NCI-H2227 treated with DMSO at 0.1 percent for 48 hours (cell line): ENCODE results near the gene LRWD1.
"Not testable (repeated sequence)": the region's sequence is repeated elsewhere in the genome, so short reads cannot be mapped to it uniquely, and the experiment has no call there.

Source experiments
- DNase-seq: peaks from one replicate; lab custom pipeline; 2025; lab: John Stamatoyannopoulos, UW

LRWD1 gene

DNA sequence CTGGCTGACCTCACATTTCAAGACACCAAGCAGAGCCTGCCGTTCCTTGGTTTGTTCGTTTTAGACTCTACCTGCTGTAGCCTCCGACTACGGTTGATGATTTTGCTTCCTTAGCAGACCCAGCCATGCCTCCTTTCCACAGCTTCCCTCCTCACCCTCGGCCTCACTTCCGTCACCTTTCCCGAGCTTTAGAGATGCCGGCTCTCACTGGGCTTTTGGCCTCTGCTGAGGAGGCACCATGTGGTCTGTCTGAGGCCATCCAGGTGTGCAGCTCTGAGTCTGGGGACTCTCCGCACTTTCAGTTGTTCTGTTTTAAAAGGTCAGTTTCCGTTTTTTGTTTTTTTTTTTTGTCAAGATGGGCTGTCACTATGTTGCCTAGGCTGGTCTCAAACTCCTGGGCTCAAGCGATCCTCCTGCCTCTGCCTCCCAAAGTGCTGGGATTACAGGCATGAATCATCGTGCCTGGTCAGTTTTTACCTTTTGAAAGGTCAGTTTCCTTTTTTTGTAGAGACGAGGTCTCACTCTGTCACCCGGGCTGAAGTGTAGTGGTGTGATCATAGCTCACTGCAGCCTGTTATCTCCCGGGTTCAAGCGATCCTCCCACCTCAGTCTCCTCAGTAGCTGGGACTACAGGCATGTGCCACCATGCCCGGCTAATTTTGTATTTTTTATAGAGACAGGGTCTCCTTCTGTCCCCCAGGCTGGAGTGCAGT, 19.7 kb upstream of the LRWD1 start:
- DNase-seq, result no peak

DNA sequence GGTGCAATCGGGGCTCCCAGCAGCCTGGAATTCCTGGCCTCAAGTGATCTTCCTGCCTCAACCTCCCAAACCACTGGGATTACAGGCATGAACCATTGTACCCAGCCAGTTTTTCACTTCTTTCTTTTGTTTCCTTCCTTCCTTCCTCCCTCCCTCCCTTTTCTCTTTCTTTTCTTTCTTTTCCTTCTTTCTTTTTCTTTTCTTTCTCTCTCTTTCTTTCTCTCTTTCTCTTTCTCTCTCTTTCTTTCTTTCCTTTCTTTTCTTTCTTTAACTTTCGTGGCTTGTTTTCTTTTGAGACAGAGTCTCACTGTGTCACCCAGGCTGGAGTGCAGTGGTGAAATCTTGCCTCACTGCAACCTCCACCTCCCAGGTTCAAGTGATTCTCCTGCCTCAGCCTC, 19.1 kb upstream of the LRWD1 start:
- no peak for DNase-seq

DNA sequence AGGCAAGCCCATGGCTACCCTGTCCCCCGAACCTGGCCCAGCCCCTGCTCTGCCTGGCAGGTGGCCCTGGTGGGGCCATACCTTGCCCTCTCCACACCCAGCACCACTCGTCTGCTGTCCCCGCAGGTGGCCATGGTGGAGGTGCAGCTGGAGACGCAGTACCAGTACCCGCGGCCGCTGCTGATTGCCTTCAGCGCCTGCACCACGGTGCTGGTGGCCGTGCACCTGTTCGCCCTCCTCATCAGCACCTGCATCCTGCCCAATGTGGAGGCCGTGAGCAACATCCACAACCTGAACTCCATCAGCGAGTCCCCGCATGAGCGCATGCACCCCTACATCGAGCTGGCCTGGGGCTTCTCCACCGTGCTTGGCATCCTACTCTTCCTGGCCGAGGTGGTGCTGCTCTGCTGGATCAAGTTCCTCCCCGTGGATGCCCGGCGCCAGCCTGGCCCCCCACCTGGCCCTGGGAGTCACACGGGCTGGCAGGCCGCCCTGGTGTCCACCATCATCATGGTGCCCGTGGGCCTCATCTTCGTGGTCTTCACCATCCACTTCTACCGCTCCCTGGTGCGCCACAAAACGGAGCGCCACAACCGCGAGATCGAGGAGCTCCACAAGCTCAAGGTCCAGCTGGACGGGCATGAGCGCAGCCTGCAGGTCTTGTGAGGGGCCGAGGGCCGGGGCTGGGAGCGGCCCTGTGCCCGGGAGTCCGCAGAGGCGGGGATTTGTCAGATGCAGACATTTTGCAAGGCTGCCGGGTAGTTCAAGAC, 18.2 kb upstream of the LRWD1 start:
- no peak for DNase-seq

DNA sequence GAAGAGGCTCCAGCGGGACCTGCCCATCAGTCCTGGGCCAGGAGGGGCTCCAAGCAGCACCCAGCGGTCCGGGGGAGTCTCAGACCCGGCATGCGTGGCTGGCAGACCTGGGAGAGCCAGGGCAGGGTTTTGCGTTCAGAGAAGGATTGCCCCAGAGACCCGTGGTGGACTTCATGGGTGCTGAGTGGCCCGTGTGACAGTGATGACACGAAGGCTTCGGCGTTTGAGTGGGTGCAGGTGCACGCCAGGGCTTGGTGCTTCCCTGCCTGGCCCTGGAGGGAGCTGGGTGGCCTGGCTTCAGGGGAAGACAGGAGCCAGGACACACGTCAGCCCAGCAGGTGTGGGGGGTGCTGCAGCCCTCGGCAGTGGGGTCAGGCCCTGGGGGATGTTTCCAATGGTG, 17.5 kb upstream of the LRWD1 start:
- no peak for DNase-seq

DNA sequence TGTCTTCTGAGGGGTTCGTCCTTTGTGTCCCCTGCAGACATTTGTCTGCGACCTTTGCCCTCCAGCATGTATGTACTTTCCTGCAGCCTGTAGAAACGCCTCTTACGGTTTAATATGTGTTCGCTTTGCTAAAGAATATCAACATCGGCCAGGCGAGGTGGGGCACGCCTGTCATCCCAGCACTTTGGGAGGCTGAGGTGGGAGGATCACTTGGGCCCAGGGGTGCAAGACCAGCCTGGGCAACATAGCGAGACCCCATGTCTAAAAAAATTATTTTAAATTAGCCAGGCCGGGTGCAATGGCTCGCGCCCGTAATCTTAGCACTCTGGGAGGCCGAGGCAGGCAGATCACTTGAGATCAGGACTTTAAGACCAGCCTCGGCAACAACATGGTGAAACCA, 15.6 kb upstream of the LRWD1 start:
- DNase-seq, result no peak

DNA sequence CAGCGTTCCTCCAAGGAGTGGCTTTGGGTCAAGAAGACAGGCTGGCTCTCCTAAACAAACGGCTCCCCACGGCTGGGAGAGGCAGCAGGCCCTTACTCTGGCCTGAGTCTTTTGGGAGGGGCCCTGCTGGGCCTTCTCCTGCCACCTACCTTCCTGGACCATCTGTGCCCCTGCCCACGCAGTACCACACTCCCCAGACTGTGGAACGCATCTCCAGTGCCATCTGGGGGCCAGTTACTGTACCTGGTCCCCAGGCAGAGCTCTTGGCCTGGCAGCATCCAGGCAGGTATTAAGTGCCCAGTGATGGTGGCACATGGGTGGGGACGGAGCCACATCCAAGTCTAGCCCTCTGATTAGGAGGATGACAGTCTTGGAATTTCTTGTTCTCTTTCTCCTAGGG, 14.5 kb upstream of the LRWD1 start:
- DNase-seq, result no peak

DNA sequence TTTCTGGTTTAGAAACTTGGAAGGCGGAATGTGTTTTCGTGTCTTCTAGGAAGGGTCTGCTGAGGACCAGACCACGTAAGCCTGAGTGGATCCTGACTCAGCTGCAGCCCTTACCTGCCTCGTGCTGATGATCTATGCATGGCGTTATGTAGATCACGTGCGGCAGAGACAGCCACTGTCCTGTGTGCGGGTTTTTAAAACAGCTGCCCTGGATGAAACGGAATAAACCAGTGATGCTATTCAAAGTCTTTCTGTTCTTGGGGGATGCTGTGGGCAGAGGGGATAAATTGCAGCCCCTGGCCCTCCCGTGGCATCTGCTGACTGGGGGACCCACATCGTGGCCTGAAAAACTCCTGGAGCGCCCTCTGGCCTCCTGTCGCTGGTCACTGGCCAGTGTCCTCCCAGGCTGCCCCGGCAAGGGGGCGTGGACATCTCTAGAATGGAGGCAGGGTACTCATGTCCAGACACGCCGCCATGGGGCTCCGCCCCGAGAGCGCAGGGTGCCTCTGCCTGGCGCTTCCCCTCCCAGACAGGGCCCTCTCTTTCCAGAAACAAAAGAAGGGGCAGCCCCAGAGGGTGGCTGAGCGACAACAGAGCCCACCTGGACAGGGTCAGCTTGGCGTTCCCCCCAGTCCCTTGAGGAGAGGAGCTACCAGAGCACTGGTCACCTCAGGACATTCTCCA, 13.3 kb upstream of the LRWD1 start:
- peak; percentile 50 for DNase-seq

DNA sequence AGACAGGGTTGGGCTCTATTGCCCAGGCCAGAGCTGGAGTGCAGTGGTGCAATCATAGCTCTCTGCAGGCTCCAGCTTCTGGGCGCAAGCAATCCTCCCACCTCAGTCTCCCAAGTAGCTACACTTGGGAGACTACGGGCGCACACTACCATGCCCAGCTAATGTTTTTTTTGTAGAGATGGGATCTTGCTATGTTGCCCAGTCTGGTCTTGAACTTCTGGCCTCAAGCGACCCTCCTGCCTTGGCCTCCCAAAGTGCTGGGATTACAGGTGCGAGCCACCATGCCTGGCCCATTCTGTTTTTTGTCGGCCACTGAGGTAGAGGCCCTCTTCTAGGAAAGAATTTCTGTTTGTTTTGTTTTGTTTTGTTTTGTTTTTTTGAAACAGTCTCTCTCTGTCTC, 12.3 kb upstream of the LRWD1 start:
- DNase-seq, result no peak

DNA sequence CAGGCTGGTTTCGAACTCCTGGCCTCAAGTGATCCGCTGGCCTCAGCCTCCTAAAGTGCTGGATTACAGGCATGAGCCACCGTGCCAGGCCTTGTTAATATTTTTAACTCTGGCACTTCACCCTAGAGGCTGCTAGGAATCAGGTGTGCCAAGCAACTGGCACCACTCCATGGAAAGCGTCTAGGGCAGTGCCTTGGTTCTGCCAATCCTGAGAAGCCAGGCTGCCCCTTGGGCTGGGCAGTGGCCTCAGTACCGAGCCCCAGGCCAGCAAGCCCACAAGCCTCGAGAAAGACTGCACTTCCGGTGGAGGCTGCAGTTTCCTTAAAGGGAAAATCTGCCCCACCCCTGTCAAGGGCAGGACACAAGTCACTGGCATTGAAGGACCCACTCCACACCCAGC, 11.5 kb upstream of the LRWD1 start:
- no peak for DNase-seq

DNA sequence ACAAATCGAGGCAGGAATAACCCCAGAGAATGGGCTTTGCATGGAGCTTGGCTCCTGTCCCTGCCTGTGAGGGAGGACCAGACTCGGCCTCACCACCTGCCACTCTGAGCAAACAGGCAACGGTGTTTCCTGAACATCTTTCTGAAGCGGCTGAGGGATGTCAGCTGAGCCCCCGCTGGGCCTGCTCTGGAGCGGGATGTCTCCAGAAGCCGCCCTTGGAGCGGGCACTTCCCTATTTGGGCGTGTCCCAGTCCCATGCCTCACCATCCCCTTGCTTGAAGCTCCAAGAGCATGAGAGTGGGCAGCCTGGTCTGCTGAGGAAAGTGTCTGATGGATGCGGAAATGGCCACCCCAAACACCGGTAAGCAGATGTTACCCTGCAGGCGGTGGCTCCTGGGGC, 10.3 kb upstream of the LRWD1 start:
- DNase-seq, result no peak

DNA sequence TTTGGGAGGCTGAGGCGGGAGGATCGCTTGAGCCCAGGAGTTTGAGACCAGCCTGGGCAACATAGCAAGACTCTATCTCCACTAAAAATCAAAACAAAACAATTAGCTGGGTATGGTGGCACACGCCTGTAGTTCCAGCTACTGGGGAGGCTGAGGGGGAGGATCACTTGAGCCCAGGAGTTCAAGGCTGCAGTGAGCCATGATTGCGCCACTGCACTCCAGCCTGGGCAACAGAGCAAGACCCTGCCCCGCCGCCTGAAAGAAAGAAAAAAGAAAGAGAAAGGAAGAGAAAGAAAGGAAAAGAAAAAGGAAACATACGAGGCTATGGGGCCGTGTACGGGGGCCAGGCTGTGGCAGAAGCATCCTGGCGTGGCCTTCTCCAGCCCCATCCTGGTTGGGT, 9.9 kb upstream of the LRWD1 start:
- not testable (repeated sequence) for DNase-seq

DNA sequence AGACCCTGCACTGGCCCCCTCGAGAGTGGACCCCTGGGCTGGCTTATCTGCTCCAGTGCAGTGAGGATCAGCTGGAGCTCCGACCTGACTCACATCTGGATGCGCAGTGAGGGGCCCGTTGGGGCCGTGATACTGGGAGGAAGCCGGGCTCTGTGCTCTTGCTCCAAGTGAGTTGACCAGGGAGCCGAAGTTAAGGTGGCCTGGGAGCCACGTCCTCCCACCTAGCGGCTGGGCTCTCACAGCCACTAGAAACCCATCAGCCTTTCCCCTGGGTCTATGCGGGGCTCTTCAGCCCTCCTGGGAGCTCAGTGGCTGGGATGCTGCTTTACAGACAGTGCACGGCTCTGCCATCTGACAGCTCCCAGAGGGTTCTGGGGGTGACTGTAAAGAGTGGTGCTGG, 9.2 kb upstream of the LRWD1 start:
- no peak for DNase-seq

DNA sequence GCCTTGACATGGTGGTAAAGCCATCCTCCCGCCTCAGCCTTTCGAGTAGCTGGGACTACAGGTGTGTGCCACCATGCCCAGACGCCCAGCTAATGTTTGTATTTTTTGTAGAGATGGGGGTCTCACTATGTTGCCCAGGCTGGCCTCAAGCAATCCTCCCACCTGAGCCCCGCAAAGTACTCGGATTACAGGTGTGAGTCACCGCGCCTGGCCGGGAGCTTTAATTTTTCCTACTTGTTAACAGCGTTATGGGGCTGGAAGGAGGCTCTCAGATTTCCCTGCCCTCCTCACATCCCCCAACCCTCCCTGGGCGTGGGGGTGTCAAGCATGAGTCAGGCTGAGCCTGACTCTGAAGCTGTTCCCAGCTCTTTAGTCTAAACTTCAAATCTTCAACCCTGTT, 8.5 kb upstream of the LRWD1 start:
- no peak for DNase-seq

DNA sequence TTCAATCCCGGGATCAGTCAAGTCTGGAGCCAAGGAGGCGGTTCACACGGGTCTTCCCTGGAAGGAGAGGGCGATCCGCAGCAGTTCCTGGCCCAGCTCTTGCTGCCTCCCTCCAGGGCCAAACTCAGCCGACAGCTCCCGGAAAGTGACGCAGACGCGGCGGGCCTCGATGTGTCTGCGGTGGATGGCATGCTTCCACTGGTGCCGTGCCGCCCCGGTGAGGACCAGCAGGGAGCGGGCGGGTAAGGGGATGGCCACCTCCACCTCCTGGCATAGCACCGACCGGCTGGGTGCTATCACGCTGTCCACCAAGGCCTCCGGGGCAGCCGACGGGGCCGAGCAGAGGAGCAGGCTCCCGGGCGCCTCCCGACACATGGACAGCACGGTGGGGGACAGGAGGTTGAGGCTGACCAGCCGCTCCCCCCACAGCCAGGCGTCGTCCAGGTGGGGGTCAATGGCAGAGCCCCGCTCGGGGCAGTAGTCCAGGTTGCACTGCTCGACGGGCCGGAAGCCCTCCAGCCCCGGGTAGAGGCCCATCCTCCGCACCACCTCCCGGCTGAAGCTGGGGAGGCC, 7.3 kb upstream of the LRWD1 start:
- no peak for DNase-seq

DNA sequence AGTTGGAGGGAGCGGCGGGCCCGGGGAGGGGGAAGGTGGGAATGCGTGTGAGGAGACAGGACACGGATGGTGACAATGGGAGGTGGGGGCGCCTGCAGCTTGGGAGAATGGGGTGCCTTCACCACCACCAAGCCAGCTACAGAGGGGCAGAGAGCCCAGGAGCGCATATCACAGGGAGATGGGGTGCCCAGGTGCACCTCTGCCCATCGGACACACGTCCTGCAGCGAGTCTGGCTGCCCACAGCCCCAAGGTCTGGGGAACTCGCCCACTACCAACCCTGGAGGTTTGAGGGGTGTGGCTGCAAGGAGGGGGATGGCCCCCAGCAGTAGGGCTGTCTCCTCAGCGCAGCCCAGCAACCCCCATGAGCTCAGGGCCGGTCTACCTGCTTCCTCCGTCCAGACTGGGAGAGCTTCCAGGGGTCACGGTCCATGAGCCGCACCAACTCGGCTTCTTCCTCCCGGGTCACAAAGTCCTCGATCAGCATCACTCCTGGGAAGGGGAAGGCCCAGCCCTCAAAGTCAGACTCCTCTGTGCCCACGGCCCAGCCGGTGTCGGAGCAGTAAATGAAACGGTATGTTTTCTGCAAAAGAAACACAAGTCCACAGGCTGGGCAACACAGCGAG, 5.5 kb upstream of the LRWD1 start:
- DNase-seq, result no peak

DNA sequence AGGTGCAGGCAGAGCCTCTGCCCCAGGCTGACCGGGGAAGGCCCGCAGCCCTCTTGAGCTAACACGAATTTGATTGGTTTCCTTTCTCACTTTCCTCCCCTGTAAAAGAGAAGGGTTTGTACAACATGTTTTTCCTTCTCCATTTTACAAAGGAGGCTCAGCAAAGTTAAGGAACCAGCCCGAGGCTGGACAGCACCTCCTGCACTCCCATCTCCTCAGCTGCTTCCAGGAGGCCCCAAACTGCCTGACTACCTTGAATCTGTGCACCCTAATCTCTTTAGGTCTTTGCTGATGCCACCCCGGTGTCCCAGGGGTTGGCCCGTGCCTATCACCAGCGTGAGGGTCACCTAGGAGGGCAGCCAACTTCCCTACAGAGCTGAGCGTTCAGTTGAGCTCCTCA, 4.3 kb upstream of the LRWD1 start:
- DNase-seq, result no peak

DNA sequence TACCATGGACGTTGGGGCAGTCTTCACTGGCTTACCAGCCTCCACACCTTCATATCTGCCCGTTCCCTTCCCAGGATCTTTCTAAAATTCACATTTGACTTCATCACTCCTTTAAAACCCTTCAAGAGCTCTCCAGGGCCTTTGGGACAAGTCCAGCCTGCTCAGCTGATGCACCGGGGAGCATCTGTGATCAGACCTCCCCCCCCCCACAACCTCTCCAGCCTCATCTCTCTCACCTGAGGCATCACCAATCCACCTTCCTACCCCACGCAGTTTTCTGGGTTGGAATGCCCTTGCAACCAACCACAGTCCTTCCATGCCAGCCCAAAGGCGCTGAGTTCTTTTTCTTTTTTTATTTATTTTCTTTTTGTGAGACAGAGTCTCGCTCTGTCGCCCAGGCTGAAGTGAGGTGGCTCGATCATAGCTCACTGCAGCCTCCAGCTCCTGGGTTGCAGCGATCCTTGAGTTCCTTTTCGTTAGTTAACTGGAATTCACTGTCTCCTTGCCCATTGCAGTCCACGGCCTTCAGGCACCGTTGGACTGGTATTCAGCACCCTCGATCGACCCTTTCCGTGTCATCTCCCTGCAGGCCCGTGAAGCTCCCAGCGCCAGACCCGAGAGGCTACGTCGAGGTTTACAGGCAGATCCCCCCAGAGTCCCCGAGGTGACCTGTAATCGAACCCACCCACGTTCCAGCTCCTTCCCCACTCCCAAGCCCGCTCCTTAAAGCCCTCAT, 775 bp upstream of the LRWD1 start:
- no peak for DNase-seq

DNA sequence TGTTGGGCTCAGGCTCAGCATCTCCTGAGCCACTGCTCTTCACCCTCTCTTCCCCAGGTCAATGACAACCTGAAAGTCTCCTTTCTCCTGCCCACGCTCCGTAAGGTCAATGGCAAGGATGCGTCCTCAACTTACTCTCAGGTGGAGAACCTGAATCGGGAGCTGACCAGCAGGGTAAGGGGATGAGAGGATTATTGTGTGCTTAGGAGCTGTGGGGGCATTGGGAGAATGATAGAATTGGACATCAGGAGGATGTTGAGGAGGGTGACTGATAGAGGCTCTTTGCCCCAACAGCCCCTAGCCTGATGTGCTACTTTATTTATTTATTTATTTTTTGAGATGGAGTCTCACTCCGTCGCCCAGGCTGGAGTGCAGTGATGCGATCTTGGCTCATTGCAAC, 1.3 kb downstream of the LRWD1 start:
- no peak for DNase-seq

DNA sequence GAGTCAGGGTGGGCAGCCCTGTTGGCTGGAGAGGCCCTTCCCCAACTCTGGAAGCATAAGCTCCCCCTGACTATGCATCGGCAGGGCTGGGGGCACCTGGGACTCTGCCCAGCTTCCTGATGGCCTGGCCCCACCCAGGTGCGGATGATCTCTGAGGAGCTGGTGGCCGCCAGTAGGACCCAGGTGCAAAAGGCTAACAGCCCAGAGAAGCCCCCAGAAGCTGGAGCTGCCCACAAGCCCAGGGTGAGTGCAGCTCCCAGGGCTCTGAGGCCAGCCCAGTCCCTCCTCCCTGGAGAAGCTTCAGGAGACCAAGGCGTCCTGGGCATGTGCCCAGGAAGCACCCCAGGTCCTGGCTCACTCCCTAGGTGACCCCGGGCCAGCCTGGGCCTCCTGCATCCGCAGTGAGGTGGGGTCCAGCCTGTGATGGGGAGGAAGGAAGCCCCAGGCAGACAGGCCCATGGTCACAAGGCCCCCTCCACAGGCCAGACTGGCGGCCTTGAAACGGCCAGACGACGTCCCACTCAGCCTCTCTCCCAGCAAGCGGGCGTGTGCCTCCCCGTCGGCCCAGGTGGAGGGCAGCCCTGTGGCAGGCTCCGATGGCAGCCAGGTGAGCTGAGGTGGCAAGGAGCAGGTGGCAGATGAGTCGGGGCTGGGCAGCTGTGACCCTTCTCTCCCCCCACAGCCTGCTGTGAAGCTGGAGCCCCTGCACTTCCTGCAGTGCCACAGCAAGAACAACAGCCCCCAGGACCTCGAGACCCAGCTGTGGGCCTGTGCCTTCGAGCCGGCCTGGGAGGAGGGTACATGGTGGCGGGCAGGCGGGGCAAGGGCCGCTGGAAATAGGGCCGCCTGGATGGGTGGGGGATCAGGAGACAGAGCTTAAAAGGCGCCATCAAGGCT, 3.0 kb downstream of the LRWD1 start:
- no peak for DNase-seq

DNA sequence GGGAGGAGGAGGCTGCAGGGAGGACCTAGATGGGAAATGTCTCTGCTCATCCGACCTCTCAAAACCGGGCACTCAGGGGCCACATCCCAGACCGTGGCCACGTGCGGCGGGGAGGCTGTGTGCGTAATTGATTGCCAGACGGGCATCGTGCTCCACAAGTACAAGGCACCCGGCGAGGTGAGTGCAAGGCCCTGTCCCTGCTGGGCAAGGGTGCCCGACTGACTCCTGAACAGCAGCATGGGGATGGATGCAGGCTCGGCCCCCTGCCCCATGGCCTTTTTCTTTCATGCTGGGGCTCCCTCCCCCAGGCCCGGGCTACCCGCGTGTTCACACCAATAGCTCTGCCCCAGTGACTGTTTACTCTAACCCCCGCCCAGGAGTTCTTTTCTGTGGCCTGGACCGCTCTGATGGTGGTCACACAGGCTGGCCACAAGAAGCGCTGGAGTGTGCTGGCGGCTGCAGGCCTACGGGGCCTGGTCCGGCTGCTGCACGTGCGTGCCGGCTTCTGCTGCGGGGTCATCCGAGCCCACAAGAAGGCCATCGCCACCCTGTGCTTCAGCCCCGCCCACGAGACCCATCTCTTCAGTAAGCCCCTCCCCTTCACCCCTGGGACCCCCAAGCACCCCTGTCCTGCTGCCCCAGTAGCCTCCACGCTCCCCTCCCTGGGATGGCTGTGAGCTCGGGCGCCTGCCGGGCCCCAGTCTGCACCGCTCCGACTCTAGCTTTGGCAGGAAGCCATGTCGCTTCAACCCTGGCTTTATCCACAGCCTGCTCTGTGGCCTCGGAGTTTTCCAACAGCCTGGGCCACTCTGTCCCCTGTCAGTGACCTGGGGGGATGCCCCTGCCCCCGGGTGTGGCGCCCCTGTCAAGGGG, 3.9 kb downstream of the LRWD1 start:
- DNase-seq, result no peak
